Measurements from ENCODE around the gene FAM168A. TPM values are rescaled to one million over a fixed set of nuclear protein-coding genes. Genes with fewer than 3 reads are reported as not detected.

Gene FAM168A
- total and polyA plus RNA-seq, 4 donors = 4.8 to 14.6 (median 9.1) TPM

- WGBS = 75% methylated on average over 1 of the region's 1 CpG
- no peaks in the 10 kb centered on the region for H3K4me1 ChIP-seq (ENCODE audit: control insufficient read depth in 4 of 4, insufficient read depth in 4 of 4, low read length in 3 of 4)
- DNase-seq (ENCODE audit: low spot score) = no peak
- no peaks in the 10 kb centered on the region for H3K9me3 ChIP-seq (ENCODE audit: control insufficient read depth in 4 of 4, low read length in 3 of 4)
- no peaks in the 10 kb centered on the region for H3K27me3 ChIP-seq (ENCODE audit: control insufficient read depth in 4 of 4, insufficient read depth in 4 of 4, low read length in 3 of 4)
- TF ChIP-seq CTCF (IDR thresholded peaks at IDR 0.05; ENCODE audit: low read depth, low read length, missing input control) = no peak
- TF ChIP-seq ATF3 (IDR thresholded peaks at IDR 0.05) = no peak
- TF ChIP-seq HNF4A (conservative IDR thresholded peaks at IDR 0.05) = no peak
- TF ChIP-seq JUND (IDR thresholded peaks at IDR 0.05) = no peak
- H3K27ac ChIP-seq (ENCODE audit: low read depth in 1 of 2, low read length in 2 of 2) = no peak overlapping the region
- H3K4me3 ChIP-seq (ENCODE audit: low read depth in 1 of 3, low read length in 3 of 3) = no peak overlapping the region
- no peak overlapping the region for H3K9ac ChIP-seq (ENCODE audit: low read depth in 1 of 2, low read length in 2 of 2)
- peaks cover 0 to 9% (median 3%) of the 10 kb centered on the region in 4 donors for H3K36me3 ChIP-seq (ENCODE audit: control insufficient read depth in 4 of 4, insufficient read depth in 3 of 4, low read depth in 1 of 4, low read length in 3 of 4)
These were observed 182.8 kb downstream of the FAM168A start for GRCh38 chr11:73414977-73415651.

- 95% methylated on average over 2 of the region's 2 CpGs for WGBS
- peaks cover 0 to 15% (median 6%) of the 10 kb centered on the region in 4 donors for H3K36me3 ChIP-seq (ENCODE audit: control insufficient read depth in 4 of 4, insufficient read depth in 3 of 4, low read depth in 1 of 4, low read length in 3 of 4)
- H3K4me3 ChIP-seq (ENCODE audit: low read depth in 1 of 3, low read length in 3 of 3) = no peak overlapping the region
- no peaks in the 10 kb centered on the region for H3K9me3 ChIP-seq (ENCODE audit: control insufficient read depth in 4 of 4, low read length in 3 of 4)
- H3K9ac ChIP-seq (ENCODE audit: low read depth in 1 of 2, low read length in 2 of 2) = no peak overlapping the region
- H3K4me1 ChIP-seq (ENCODE audit: control insufficient read depth in 4 of 4, insufficient read depth in 4 of 4, low read length in 3 of 4) = no peaks in the 10 kb centered on the region
- TF ChIP-seq SP1 (IDR thresholded peaks at IDR 0.05) = no peak
- TF ChIP-seq EGR1 (IDR thresholded peaks at IDR 0.05; ENCODE audit: low read depth in 2 of 2) = no peak
- no peak for TF ChIP-seq NR2F2 (IDR thresholded peaks at IDR 0.05)
- no peak for TF ChIP-seq REST (IDR thresholded peaks at IDR 0.05)
- no peak for TF ChIP-seq GABPA (IDR thresholded peaks at IDR 0.05 in 1 of 2, conservative IDR thresholded peaks at IDR 0.05 in 1 of 2)
- no peak for TF ChIP-seq TAF1 (conservative IDR thresholded peaks at IDR 0.05)
- TF ChIP-seq MAX (IDR thresholded peaks at IDR 0.05) = no peak
- no peak for TF ChIP-seq ZBTB33 (IDR thresholded peaks at IDR 0.05)
- no peak for TF ChIP-seq RXRA (IDR thresholded peaks at IDR 0.05)
- no peak for TF ChIP-seq JUND (IDR thresholded peaks at IDR 0.05)
- no peak for TF ChIP-seq HNF4A (conservative IDR thresholded peaks at IDR 0.05)
- H3K27me3 ChIP-seq (ENCODE audit: control insufficient read depth in 4 of 4, insufficient read depth in 4 of 4, low read length in 3 of 4) = no peaks in the 10 kb centered on the region
- H3K27ac ChIP-seq (ENCODE audit: low read depth in 1 of 2, low read length in 2 of 2) = no peak overlapping the region
- no peak for DNase-seq (ENCODE audit: low spot score)
These were observed 184.7 kb downstream of the FAM168A start for GRCh38 chr11:73413256-73413655.

All from liver (tissue), 9 donors.